NB4 (cell line): Measurements from ENCODE around the gene PIGL.

ENCODE experiments used
- MYC ChIP-seq: IDR thresholded peaks from 2 replicates; pipeline ENCODE4 v1.6.1; 2011; ENCODE audit warnings: low read depth, low read length
- POLR2A ChIP-seq: IDR thresholded peaks from 2 replicates; pipeline ENCODE4 v1.6.1; 2011; ENCODE audit warnings: mild to moderate bottlenecking; ENCODE audit not compliant: insufficient read length; ENCODE audit errors: extremely low read depth
- TF ChIP-seq, protein P1 (sequence below): IDR thresholded peaks from one replicate; pipeline ENCODE4 v1.5.1; 2012; ENCODE audit warnings: low read depth, low read length
- TF ChIP-seq, protein P2 (sequence below): IDR thresholded peaks from 2 replicates; pipeline ENCODE4 v1.6.1; 2011; ENCODE audit warnings: low read depth, low read length

DNA sequence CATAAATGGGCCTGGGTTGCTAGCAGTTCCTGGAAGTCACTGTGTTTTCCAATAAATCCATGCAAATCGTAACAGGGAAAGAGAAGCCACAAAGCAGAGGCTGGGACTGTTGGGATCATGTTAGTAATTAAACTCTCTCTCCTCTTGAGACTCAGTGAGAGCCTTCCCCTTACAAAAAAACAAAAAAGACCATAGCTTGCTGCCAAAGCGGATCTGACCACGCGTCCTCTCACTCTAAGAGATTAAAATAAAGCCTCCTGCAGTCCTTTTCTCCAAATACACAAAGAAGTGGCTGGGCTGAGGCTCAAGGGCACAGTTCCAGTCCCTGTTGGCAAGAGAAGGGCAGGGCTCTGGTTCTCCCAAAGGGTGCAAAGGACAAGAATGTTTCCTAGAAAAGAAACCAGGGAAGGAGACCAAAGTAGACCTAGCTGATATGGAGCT lies 38.5 kb downstream of the PIGL start:
- TF ChIP-seq, protein P1, sequence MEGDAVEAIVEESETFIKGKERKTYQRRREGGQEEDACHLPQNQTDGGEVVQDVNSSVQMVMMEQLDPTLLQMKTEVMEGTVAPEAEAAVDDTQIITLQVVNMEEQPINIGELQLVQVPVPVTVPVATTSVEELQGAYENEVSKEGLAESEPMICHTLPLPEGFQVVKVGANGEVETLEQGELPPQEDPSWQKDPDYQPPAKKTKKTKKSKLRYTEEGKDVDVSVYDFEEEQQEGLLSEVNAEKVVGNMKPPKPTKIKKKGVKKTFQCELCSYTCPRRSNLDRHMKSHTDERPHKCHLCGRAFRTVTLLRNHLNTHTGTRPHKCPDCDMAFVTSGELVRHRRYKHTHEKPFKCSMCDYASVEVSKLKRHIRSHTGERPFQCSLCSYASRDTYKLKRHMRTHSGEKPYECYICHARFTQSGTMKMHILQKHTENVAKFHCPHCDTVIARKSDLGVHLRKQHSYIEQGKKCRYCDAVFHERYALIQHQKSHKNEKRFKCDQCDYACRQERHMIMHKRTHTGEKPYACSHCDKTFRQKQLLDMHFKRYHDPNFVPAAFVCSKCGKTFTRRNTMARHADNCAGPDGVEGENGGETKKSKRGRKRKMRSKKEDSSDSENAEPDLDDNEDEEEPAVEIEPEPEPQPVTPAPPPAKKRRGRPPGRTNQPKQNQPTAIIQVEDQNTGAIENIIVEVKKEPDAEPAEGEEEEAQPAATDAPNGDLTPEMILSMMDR = no peak
- no peak for TF ChIP-seq MYC
- no peak for TF ChIP-seq POLR2A
- TF ChIP-seq, protein P2, sequence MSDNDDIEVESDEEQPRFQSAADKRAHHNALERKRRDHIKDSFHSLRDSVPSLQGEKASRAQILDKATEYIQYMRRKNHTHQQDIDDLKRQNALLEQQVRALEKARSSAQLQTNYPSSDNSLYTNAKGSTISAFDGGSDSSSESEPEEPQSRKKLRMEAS = no peak
